ENCODE measurements around the gene MYO15A.

- TF ChIP-seq, protein P1, sequence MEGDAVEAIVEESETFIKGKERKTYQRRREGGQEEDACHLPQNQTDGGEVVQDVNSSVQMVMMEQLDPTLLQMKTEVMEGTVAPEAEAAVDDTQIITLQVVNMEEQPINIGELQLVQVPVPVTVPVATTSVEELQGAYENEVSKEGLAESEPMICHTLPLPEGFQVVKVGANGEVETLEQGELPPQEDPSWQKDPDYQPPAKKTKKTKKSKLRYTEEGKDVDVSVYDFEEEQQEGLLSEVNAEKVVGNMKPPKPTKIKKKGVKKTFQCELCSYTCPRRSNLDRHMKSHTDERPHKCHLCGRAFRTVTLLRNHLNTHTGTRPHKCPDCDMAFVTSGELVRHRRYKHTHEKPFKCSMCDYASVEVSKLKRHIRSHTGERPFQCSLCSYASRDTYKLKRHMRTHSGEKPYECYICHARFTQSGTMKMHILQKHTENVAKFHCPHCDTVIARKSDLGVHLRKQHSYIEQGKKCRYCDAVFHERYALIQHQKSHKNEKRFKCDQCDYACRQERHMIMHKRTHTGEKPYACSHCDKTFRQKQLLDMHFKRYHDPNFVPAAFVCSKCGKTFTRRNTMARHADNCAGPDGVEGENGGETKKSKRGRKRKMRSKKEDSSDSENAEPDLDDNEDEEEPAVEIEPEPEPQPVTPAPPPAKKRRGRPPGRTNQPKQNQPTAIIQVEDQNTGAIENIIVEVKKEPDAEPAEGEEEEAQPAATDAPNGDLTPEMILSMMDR (IDR thresholded peaks at IDR 0.05): no peak
- no peak for TF ChIP-seq EZH2 (IDR thresholded peaks at IDR 0.05; ENCODE audit: borderline replicate concordance, insufficient read depth, low read depth, low read length, poor library complexity, severe bottlenecking)
These were observed 70.6 kb downstream of the MYO15A start for GRCh38 chr17:18179196-18179595.

Measured in B cell (primary cell).